Myocyte (in vitro differentiated cells): ENCODE results near the gene CDH7. TPM values are rescaled to one million over a fixed set of nuclear protein-coding genes. Genes with fewer than 3 reads are reported as not detected.

Source experiments
- DNase-seq: peaks from one replicate; pipeline ENCODE4 v3.0.0-alpha.2; 2012; ENCODE audit warnings: low read depth
- total RNA-seq: library from RNA; depleted of rRNA; stranded (reverse); fragments of >200 nt; gene quantifications from 2 replicates; pipeline ENCODE4 v1.2.3, GENCODE V29; 2014

The CDH7 gene
- total RNA-seq, 1 donor from 2014 or later = not detected

DNA sequence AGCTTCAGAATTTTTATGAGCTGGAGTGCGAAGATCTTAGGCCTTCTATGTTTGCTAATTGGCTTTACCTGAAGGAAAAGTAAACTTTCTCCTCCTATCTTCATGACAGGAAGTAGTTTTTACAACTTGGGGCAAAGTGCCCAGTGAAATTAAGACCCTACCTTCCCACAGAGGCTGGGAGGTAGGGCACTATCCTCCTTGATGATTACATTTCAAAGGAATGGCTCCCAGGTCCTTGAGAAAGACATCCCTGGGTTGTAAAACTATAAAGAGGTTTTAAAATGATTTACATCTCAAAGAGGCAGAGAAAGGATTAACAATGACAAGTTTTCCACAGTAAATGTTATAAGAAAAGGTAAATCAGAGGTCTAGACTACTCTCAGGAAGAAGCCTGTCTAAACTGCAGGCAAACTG lies 155.8 kb downstream of the CDH7 start:
- no peak for DNase-seq

DNA sequence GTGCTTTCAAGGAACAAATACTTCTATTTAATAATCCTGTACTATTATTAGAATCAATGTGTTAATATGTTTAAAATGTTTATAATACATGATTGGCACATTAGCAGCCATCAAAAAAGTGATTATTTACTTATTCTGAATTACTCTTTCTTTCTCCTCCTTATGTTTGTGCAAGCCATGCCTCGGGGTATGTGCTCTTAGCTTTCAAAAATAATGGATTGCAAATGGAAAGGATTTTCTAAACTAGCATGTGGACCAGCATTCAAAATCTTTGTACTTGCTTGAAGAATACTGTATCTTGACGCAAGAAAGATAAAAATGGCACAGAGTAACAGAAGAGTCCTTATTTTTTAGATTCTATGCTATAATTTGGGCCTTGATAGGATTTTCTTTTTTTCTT lies 156.5 kb downstream of the CDH7 start:
- no peak for DNase-seq

- no peak for DNase-seq
Measured at GRCh38 chr18:65919018-65919417, 168.2 kb downstream of the CDH7 start.

- no peak for DNase-seq
Measured at GRCh38 chr18:65919663-65920062, 168.9 kb downstream of the CDH7 start.

DNA sequence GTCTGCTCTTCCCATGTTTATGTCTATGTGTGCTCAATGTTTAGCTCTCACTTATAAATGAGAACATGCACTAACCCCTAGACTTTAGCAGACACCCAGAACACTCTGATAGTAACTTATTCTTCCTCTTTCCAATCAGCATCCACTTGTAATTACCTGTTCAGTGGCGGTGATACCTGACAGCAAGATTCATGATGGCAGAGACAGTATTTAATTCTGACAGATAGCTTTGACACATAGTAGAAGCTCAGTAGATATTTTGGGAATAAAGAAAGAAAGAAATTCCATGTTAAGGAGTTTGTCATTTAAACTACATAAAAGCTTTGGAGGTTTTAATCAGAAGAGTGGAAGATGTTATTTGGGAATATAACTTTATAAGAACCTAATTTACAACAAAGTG lies 171.3 kb downstream of the CDH7 start:
- DNase-seq = no peak

GRCh38 chr18:65924904-65925303 lies 174.1 kb downstream of the CDH7 start:
- DNase-seq = no peak

DNA sequence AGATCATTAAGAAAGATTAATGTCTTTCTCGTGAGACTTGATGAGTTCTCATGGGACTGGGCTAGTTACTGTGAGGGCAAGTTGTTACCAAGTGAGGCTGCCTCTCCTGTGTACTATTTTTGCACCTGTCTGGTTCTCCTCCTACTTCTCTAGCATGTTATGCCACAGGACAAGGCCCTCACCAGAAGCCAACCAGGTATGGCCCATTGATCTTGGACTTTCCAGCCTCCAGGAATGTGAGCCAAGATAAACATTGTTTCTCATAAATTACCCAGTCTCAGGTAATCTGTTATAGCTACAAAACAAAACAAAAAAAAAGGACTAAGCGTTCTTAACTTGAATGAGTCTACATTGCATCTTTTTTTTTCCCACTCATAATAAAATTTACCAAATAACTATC lies 184.1 kb downstream of the CDH7 start:
- no peak for DNase-seq

GRCh38 chr18:65936678-65937077 lies 185.9 kb downstream of the CDH7 start:
- DNase-seq = no peak

DNA sequence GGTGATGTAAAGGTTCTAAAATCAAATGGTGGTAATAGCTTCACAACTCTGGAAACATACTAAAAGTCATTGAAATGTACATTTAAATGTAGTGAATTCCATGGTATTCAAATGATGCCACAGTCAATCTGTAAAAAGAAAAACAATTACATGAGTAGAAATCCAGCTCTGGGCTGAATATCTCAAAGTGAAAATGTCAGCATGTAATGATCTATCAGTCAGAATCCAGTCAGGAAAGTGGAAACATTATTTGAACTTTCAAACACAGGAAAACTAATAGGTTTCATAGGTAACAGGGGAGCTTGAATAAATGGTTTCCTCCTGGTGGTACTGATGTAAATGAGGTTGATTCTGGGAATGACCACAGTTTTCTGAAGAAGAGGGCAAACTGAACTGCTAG lies 186.4 kb downstream of the CDH7 start:
- DNase-seq = no peak

GRCh38 chr18:65938592-65939372 lies 188.0 kb downstream of the CDH7 start:
- peak; percentile 59 for DNase-seq
